ENCODE measurements around the gene LNPEP. TPM values are rescaled to one million over a fixed set of nuclear protein-coding genes. Genes with fewer than 3 reads are reported as not detected.

LNPEP gene
- total and polyA plus RNA-seq, 10 of the 15 experiments (the other 5 are each of a cell fraction or from before 2014, with no cell fraction given), result 5.6 to 54.9 (median 25.0) TPM

DNA sequence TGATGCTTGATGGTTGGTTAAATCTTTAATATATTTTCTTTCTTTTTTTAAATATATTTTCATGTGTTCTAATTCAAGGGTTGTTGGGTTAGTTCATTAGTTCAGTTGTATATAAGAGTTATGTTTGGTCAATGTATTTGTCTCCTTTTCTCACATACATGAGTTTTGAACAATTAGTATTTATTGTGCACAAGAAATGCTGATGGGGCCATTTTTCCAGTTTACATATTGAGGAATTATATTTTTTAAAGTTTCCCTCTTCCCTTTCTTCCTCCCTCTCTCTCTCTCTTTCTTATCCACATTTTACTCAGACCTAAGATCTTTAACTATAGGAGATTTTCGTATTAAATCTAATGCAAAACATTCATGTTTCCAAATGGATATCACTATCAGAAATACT, 74.0 kb downstream of the LNPEP start:
- Histone ChIP-seq H3K9ac (ENCODE audit: control insufficient read depth, insufficient read depth, low read length) (no peak overlapping the region), H3K4me2 (ENCODE audit: control insufficient read depth, insufficient read depth) (no peak overlapping the region), H3K27ac (ENCODE audit: control insufficient read depth, insufficient read depth) (peak overlapping the region; percentile 8; the same call in 1 of the 2 replicates), H3K79me2 (ENCODE audit: control insufficient read depth, insufficient read depth, low read length) (no peaks in the 10 kb centered on the region; the same call in 1 of the 2 replicates), H4K20me1 (ENCODE audit: control insufficient read depth, insufficient read depth) (no peaks in the 10 kb centered on the region), H3K4me3 (no peak overlapping the region), H3K4me1 (ENCODE audit: control insufficient read depth, insufficient read depth, low read length) (peaks cover 11% of the 10 kb centered on the region; the same call in 1 of the 2 replicates), H3K36me3 (ENCODE audit: control insufficient read depth in 2 of 2, insufficient read depth in 2 of 2, low read length in 1 of 2) (peaks cover 3 to 26% of the 10 kb centered on the region in 2 experiments), H3K27me3 (replicated peaks in 1 of 2; ENCODE audit: control insufficient read depth in 2 of 2, insufficient read depth in 2 of 2, low read length in 1 of 2) (no peaks in the 10 kb centered on the region), H3K9me3 (replicated peaks; ENCODE audit: control insufficient read depth, insufficient read depth, low read length) (no peaks in the 10 kb centered on the region), H2AFZ (ENCODE audit: control insufficient read depth, low read depth, low read length) (no peak overlapping the region)
- 94% methylated on average over 1 of the region's 1 CpG for WGBS (ENCODE audit: insufficient coverage, insufficient replicate concordance, low lambda C conversion rate, missing lambda C conversion rate)
- intact Hi-C loops (cut with micrococcal nuclease; ENCODE audit: unreplicated experiment) (no loop called here), in situ Hi-C loops (cut with MboI) (loop anchor here (25.0 kb wide), 1 partner anchor 1877 kb away; no protein-coding TSS in a partner anchor)
- TF ChIP-seq GATAD2B (conservative IDR thresholded peaks at IDR 0.05; ENCODE audit: low read depth) (no peak), RUNX3 (IDR thresholded peaks at IDR 0.05; ENCODE audit: low read length) (no peak), BCL11A (IDR thresholded peaks at IDR 0.05; ENCODE audit: low read depth, low read length) (no peak), MXI1 (IDR thresholded peaks at IDR 0.05; ENCODE audit: low read depth, low read length) (no peak), ESRRA (IDR thresholded peaks at IDR 0.05; ENCODE audit: low read length) (no peak), POU2F2 (IDR thresholded peaks at IDR 0.05; ENCODE audit: borderline replicate concordance, low read depth, low read length) (no peak), SIN3A (IDR thresholded peaks at IDR 0.05; ENCODE audit: low read depth, low read length) (no peak), BHLHE40 (IDR thresholded peaks at IDR 0.05; ENCODE audit: borderline replicate concordance in 1 of 2, low read depth in 2 of 2, low read length in 1 of 2) (no peak), JUND (IDR thresholded peaks at IDR 0.05; ENCODE audit: low read depth, low read length) (no peak), TCF7 (IDR thresholded peaks at IDR 0.05; ENCODE audit: borderline replicate concordance) (no peak), NFIC (IDR thresholded peaks at IDR 0.05; ENCODE audit: low read depth, low read length) (no peak), NFXL1 (IDR thresholded peaks at IDR 0.05; ENCODE audit: borderline replicate concordance) (no peak)
- TF ChIP-seq, protein P1, sequence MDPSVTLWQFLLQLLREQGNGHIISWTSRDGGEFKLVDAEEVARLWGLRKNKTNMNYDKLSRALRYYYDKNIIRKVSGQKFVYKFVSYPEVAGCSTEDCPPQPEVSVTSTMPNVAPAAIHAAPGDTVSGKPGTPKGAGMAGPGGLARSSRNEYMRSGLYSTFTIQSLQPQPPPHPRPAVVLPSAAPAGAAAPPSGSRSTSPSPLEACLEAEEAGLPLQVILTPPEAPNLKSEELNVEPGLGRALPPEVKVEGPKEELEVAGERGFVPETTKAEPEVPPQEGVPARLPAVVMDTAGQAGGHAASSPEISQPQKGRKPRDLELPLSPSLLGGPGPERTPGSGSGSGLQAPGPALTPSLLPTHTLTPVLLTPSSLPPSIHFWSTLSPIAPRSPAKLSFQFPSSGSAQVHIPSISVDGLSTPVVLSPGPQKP (IDR thresholded peaks at IDR 0.05; ENCODE audit: low read depth, low read length), result no peak
- TF ChIP-seq, protein P2, sequence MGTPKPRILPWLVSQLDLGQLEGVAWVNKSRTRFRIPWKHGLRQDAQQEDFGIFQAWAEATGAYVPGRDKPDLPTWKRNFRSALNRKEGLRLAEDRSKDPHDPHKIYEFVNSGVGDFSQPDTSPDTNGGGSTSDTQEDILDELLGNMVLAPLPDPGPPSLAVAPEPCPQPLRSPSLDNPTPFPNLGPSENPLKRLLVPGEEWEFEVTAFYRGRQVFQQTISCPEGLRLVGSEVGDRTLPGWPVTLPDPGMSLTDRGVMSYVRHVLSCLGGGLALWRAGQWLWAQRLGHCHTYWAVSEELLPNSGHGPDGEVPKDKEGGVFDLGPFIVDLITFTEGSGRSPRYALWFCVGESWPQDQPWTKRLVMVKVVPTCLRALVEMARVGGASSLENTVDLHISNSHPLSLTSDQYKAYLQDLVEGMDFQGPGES (IDR thresholded peaks at IDR 0.05), result no peak
- ChIA-PET RAD21 (ENCODE audit: unreplicated experiment) (interaction anchor here (0.7 to 2.3 kb wide), 5 partner anchors 13 to 141 kb away, joined by 3 to 9 read pairs (median 5); no protein-coding TSS in a partner anchor), SMC1A (ENCODE audit: uncharacterized antibody, unreplicated experiment) (interaction anchor here (0.8 to 3.9 kb wide), 10 partner anchors 13 to 151 kb away, joined by 3 to 19 read pairs (median 7); no protein-coding TSS in a partner anchor), CTCF (interaction anchor here (0.8 to 4.4 kb wide), 9 partner anchors 12 to 258 kb away, joined by 4 to 20 read pairs (median 8); partner anchors contain the start of gene LIX1), POLR2A (interaction anchor here (1.1 kb wide), 1 partner anchor 110 kb away, joined by 4 read pairs; no protein-coding TSS in a partner anchor)
- no TSS peak for BruUV-seq (replicated peaks)
- ATAC-seq, result no peak
- DNase-seq (ENCODE audit: low read depth, low spot score), result no peak
- no peak for FAIRE-seq

All from GM12878 (cell line).